NCI-H1417 treated with DMSO at 0.1 percent for 48 hours (cell line): ENCODE results near the gene FAM13C.
"Not testable (repeated sequence)": the region's sequence is repeated elsewhere in the genome, so short reads cannot be mapped to it uniquely, and the experiment has no call there.

ENCODE experiments used
- DNase-seq: peaks from one replicate; lab custom pipeline; 2025; lab: John Stamatoyannopoulos, UW

Gene FAM13C

DNA sequence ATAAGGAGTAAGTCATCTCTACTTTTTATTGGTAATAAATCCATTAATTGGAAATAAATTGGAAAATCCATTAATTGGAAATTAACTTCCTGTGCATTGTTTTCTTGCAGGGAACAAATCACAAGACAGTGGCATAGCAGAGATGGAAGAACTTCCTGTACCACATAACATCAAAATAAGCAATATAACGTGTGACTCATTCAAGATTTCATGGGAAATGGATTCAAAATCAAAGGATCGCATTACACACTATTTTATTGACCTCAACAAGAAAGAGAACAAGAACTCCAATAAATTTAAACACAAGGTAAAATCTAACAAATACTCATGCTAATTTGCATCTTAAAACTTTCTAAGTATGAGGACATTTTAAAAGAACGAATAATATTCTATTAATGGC is 128.2 kb downstream of the FAM13C start:
- no peak for DNase-seq

- DNase-seq = no peak
Observed at GRCh38 chr10:59229441-59229840, 132.9 kb downstream of the FAM13C start.

- DNase-seq = no peak
Observed at GRCh38 chr10:59227136-59227673, 135.1 kb downstream of the FAM13C start.

GRCh38 chr10:59225211-59225610 is 137.1 kb downstream of the FAM13C start:
- DNase-seq = no peak

GRCh38 chr10:59223597-59223996 is 138.8 kb downstream of the FAM13C start:
- not testable (repeated sequence) for DNase-seq

DNA sequence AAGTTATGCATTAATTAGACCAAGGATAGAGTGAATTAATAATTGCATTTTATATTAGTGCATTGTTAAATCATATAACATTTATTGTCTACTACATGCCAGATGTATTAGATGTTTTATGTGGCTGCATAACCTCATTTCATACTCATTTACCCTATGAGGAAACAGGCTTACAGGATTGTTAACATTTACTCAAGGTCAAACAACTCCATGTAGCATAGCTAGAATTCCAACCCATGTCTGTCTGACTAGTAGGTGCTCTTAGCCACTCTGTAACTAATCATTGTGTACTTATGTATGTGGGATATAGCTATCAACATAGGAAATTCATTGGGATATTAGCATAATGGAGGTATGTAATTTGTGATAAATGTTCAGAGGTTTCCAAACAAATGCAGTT is 139.6 kb downstream of the FAM13C start:
- no peak for DNase-seq

DNA sequence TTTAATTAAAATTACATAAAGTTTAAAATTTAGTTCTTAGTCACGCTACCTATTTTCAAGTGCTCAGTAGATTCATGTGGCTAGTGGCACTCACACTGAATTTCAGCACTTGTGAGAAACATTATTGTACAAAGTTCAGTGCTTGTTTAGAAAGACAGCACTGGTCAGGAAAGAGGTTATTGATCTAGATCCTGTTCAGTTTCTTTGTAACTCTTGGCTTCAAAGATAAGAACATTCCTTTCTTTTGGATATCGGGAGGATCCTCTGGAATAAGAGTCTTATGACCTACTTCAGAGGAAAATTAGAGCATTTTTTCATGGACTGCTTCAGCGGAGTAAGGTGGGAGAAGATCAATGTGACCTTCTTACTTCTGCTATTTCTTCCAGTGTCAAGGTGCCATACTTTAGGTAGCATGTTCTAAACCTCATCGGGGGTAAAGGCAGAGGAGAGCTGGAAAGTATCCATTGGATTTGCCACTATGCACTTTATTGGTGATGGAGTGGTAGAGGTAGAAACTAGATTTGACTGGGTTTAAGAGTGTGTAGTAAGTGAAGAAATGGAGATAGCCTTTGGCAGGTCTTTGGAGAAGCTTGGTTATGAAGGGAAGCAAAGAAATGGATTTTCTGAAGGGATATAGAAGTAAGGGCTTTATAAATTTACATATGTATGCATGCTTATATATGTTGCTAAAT is 146.0 kb downstream of the FAM13C start:
- no peak for DNase-seq

GRCh38 chr10:59214160-59214559 is 148.2 kb downstream of the FAM13C start:
- DNase-seq = no peak

GRCh38 chr10:59212301-59212798 is 150.0 kb downstream of the FAM13C start:
- DNase-seq = no peak

DNA sequence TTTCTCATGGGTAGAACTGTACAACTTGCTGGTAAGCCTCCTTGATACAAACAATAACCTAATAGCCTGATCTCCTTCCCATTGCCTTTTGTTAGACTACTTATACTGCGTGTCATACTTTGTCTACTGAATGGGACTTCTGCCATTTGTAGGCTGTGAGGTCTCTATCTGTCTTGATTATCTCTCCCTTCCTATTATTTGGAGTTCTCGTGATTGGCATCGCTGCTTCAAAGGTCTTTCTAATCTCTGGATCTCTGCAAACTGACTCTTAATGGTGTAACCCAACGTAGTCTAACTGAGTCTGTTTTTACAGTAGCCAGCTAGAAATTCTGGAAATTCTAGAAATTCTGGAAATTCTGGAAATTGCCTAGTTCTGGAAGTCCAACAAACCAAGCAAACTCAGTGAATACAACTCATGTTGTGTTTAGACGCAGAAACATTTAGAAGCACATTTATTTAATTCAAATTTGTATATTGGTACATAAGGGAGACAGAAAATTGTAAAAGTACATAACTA is 156.1 kb downstream of the FAM13C start:
- DNase-seq = no peak
